Activated T-cell treated with anti-CD3 and anti-CD28 coated beads, Interleukin-2, amount 50 U/mL, for 24 hours (primary cell): ENCODE results near the gene NUP205.
"Not testable (repeated sequence)": the region's sequence is repeated elsewhere in the genome, so short reads cannot be mapped to it uniquely, and the experiment has no call there.

Experiments
- DNase-seq: peaks from one replicate; pipeline ENCODE4 v3.0.0-alpha.2; 2020
- H3K27ac Mint-ChIP-seq: 2 replicates; pipeline ENCODE4 v1.8.0; 2020; ENCODE audit warnings: mild to moderate bottlenecking, mixed read lengths
- H3K27me3 Mint-ChIP-seq: 2 replicates; pipeline ENCODE4 v1.8.0; 2020; ENCODE audit warnings: mixed read lengths
- H3K36me3 Mint-ChIP-seq: 2 replicates; pipeline ENCODE4 v1.8.0; 2020; ENCODE audit warnings: low read depth, mixed read lengths
- H3K4me1 Mint-ChIP-seq: 2 replicates; pipeline ENCODE4 v1.8.0; 2020; ENCODE audit warnings: low read depth, mixed read lengths
- H3K4me3 Mint-ChIP-seq: 2 replicates; pipeline ENCODE4 v1.8.0; 2020; ENCODE audit warnings: mild to moderate bottlenecking, moderate library complexity, mixed read lengths
- H3K9me3 Mint-ChIP-seq: 2 replicates; pipeline ENCODE4 v1.8.0; 2020; ENCODE audit warnings: mixed read lengths

Gene NUP205

DNA sequence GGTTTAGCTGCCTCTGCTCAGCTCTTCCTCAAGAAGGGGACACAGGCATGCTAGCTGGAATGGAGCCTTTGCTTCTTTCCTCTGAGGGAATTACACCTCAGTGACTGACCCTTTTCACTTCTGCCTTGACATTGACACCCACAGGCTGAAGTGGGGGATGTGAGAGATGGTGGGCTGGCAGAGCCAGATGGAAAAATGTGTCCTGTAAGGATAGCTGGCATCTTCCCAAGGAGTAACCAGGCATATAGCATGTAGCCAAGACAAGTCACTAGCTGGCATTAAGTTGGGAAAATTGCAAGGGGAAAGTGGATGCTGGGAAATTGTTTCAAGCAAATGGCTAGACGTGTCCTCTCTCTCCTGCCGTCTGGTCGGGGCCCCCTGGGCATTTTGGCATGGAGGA is 124.5 kb downstream of the NUP205 start:
- no peak for DNase-seq
- Mint-ChIP-seq H3K27ac (no peak overlapping the region), H3K4me3 (no peak overlapping the region), H3K4me1 (peaks cover 16% of the 10 kb centered on the region), H3K36me3 (peaks cover 43% of the 10 kb centered on the region), H3K27me3 (no peaks in the 10 kb centered on the region), H3K9me3 (no peaks in the 10 kb centered on the region)

DNA sequence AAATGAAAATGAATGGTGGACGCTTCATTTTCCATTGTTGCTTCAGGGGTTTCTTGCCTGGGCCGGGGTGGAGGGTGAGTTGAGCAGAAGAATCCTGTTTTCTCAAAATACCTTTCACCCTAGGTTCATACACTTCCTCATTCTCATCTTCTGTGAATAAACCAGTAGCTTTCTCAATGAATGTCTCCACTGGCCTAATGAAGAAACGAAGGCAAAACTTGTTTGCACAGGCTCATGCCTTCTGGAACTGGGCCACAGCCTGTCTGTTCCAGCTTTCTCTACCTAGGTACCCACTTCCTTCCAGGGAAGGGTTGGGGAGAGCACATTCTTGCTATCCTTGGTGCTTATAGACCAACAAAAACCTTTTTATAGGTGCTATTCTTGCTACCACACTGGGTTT is 125.9 kb downstream of the NUP205 start:
- Mint-ChIP-seq H3K27ac (no peak overlapping the region), H3K27me3 (no peaks in the 10 kb centered on the region), H3K4me1 (peaks cover 16% of the 10 kb centered on the region), H3K4me3 (no peak overlapping the region), H3K36me3 (peaks cover 32% of the 10 kb centered on the region), H3K9me3 (no peaks in the 10 kb centered on the region)
- DNase-seq: no peak

DNA sequence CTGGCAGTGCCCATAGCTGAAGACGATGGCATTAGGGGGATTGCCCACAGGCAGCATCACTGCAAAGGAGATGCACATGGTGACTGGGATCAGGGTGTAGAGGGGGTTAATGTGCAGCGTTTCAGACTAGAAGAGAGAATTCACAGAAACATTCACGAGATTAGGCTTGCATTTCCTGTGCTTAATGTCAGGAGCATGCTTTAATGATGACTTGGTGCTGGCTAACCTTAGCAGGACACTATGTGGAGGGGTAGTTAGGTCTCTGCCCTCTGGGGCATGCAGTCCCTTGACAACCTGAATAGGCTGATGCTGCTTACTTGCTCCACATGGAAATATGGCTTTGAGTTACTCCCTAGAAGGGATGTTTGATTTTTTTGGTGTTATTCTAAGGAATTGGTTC is 126.4 kb downstream of the NUP205 start:
- Mint-ChIP-seq H3K27ac (no peak overlapping the region), H3K27me3 (no peaks in the 10 kb centered on the region), H3K4me1 (peaks cover 13% of the 10 kb centered on the region), H3K4me3 (no peak overlapping the region), H3K36me3 (peaks cover 31% of the 10 kb centered on the region), H3K9me3 (no peaks in the 10 kb centered on the region)
- DNase-seq: no peak

DNA sequence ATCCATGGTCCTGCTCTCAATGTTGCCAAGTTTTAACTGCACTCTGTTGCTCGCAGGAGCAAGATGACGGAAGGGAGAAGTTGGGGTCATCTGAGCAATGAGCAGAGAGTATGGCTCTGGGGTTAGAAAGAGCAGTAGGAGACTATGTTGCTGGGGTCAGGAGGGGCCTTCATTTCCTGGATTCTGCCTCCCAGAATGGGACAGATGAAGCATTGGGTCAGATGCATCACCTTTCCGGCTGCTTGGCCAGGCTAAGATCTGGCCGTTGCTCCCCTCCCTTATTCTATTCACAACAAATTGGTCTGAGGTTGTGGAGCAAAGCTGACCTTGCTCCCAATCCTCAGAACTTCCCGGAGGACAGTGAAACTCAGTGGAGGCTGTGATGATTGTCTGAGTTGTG is 127.0 kb downstream of the NUP205 start:
- Mint-ChIP-seq H3K27me3 (no peaks in the 10 kb centered on the region), H3K27ac (no peak overlapping the region), H3K36me3 (peaks cover 33% of the 10 kb centered on the region), H3K4me1 (peaks cover 12% of the 10 kb centered on the region), H3K9me3 (no peaks in the 10 kb centered on the region), H3K4me3 (no peak overlapping the region)
- no peak for DNase-seq

DNA sequence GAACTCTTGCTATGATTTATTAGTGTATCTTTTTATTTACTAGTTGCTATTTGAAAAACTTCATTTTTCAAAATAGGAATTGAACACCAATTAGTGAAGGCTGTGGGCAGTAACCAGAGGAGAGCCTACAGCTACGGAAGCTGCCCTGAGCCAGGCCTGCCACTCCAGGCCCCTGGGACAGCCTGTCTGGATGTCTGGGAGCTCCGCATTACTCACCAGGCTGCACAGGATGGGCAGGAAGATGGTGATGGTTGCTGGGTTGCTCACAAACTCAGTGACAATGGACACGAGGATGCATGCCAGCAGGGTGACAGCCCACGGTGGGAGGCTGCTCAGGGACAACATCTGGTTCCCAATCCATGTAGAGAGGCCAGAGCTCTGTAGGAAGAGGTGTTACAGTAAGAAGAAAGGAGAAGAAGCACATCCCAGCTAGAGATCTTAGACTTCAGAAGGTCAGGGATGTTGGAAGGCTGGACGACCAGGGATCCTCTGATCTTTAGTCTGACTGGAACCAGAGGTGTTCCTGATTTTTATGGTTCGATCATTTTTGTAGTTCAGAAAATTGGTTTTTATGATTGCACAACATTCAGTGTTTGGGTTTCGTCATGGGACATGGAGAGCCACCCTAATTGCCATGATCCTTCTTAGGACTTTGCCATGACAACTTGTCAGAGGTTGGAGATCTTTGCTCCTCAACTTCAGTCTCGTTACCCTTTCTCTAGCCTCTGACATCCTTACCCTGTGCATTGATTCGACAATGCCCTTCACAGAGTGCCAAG is 127.8 kb downstream of the NUP205 start:
- Mint-ChIP-seq H3K27me3 (no peaks in the 10 kb centered on the region), H3K9me3 (no peaks in the 10 kb centered on the region), H3K4me1 (peaks cover 9% of the 10 kb centered on the region), H3K27ac (no peak overlapping the region), H3K36me3 (peaks cover 37% of the 10 kb centered on the region), H3K4me3 (no peak overlapping the region)
- no peak for DNase-seq

DNA sequence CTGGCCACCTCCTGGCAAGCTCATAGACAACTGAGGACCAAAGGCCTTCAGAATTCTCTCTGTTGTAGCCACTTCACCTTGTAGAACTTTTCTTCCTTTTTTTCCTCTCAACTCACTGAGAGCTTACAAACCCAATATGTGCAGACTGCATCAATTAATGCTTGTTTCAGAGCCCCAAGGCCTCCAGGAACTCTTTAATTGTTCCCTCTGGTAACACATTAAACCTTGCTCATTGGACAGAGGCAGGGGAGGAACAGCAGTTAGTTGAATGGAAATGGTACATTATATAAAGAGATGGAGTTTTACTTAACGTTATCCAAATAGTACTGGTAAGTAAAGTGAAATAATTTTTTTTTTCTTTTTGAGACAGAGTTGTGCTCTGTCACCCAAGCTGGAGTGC is 129.7 kb downstream of the NUP205 start:
- no peaks in the 10 kb centered on the region for H3K9me3 Mint-ChIP-seq

DNA sequence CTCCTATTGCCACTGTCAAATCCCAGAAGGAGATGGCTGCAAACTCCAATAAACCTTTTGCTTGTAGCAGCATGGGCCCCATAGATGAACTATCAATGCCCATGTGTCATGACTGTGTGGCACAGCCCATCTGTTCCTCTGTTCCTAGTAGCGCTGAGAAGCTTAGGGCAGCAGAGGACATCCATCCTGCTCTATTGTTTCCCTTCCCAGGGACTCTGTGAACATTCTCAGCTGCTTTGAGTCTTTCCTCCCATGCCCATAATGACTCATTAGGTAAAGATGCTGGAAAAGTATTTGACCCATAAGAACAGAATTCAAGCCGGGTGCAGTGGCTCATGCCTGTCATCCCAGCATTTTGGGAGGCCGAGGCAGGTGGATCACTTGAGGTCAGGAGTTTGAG is 132.8 kb downstream of the NUP205 start:
- H3K27me3 Mint-ChIP-seq: no peaks in the 10 kb centered on the region
- H3K4me3 Mint-ChIP-seq: no peak overlapping the region
- H3K27ac Mint-ChIP-seq: no peak overlapping the region
- no peaks in the 10 kb centered on the region for H3K9me3 Mint-ChIP-seq
- no peaks in the 10 kb centered on the region for H3K4me1 Mint-ChIP-seq
- no peak for DNase-seq
- H3K36me3 Mint-ChIP-seq: peaks cover 24% of the 10 kb centered on the region

More for the DNA sequence above, 129.7 kb downstream of the NUP205 start:
- peaks cover 39% of the 10 kb centered on the region for H3K36me3 Mint-ChIP-seq
- no peak overlapping the region for H3K4me3 Mint-ChIP-seq
- no peak overlapping the region for H3K27ac Mint-ChIP-seq
- no peaks in the 10 kb centered on the region for H3K4me1 Mint-ChIP-seq
- no peaks in the 10 kb centered on the region for H3K27me3 Mint-ChIP-seq
- DNase-seq: no peak

DNA sequence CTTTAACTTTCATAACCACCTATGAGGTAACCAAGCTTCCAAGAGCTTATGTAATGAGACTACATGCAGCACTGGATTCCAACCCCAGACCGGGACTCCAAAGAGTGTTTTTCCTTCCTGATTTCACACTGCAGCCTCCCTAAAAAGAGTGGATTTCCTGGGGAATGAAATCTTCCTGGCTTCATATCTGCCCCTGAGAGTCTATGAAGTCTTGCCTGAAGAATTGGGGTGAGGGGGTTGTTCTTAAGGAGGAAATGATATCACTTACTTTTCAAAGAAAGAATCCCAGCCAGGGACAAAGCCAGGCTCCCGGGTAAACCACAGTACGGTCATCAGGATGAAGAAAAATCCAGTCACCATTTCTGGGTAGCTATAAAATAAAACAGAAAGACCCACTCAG is 134.3 kb downstream of the NUP205 start:
- Mint-ChIP-seq H3K4me3 (no peak overlapping the region), H3K27me3 (no peaks in the 10 kb centered on the region), H3K9me3 (no peaks in the 10 kb centered on the region), H3K27ac (no peak overlapping the region), H3K4me1 (no peaks in the 10 kb centered on the region), H3K36me3 (peaks cover 18% of the 10 kb centered on the region)
- DNase-seq: no peak

DNA sequence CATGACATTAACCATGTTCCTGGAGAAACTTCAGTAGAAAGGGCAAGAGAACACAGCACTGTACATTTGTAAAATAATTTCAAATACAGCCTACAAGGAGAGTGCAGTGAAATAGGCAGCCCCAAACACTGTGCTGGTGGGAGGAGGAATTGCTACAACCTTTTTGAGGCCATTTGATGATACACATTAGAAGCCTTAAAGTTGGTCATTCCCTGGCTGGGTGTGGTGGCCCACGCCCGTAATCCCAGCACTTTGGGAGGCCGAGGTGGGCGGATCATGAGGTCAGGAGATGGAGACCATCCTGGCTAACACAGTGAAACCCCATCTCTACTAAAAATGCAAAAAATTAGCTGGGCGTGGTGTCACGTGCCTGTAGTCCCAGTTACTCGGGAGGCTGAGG is 134.9 kb downstream of the NUP205 start:
- not testable (repeated sequence) for DNase-seq, H3K4me1 Mint-ChIP-seq, H3K27me3 Mint-ChIP-seq, H3K9me3 Mint-ChIP-seq, H3K27ac Mint-ChIP-seq, H3K4me3 Mint-ChIP-seq
- peaks cover 18% of the 10 kb centered on the region for H3K36me3 Mint-ChIP-seq

DNA sequence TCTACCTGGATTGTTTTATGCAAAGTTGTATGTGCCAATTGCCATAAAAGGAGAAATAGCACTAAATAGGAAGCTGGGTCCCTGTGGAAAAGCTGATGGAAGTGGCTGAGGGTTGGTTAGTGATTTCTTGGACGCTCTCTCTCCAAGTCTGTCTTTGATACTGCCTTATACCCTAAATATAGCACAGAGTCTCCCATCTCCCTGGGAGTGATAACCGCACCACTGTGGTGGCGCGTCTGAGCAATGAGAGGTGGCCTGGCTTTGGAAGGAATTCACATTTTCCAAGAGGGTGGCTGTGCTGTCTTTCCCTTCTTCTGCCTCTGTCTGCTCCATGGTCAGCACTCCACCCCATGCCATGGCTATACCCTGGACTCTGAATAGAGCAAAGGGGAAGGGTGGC is 135.8 kb downstream of the NUP205 start:
- Mint-ChIP-seq H3K36me3 (peaks cover 18% of the 10 kb centered on the region), H3K27me3 (no peaks in the 10 kb centered on the region), H3K4me1 (no peaks in the 10 kb centered on the region), H3K27ac (no peak overlapping the region), H3K9me3 (no peaks in the 10 kb centered on the region), H3K4me3 (no peak overlapping the region)
- DNase-seq: no peak

DNA sequence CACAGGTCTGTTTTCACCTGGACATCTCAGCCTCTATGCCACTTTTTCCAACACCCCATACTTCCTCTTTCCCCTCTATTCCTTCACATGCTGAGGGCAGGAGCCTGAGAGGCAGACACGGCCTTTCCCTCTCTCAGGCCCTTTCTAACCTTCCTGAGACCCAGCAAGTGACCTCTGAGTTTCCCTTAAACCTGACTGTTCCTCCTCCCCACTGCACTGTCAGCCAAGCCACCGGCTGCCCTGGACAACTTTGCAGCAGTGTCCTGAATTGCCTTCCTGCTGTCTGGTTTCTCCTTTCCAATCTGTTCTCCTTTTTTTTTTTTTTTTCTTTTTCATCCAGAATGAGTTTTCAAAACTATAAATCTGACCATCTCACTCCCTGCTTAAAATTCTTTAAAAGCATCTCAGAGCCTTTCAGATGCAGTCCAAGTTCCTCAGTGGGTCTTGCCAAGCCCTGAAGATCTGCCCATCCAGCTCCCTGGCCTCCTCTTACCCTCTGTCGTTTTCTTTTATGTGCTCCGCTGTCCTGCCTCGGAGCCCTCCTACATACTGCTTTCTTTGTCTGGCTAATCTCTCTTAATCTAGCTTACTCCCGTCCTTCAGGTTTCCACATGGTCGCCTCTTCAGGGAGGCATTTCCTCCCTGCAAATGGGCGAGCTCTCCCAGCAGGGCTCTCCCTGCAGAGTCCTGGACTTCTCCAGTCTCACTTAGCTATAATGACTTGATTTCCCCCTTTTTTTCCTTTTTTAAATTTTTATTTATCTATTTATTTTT is 139.7 kb downstream of the NUP205 start:
- Mint-ChIP-seq H3K4me3 (no peak overlapping the region), H3K9me3 (no peaks in the 10 kb centered on the region), H3K36me3 (peaks cover 3% of the 10 kb centered on the region), H3K27me3 (no peaks in the 10 kb centered on the region), H3K27ac (no peak overlapping the region), H3K4me1 (no peaks in the 10 kb centered on the region)
- no peak for DNase-seq
